HepG2 (cell line): ENCODE data around the gene HOXD3. TPM values are rescaled to one million over a fixed set of nuclear protein-coding genes. Genes with fewer than 3 reads are reported as not detected.

Experiments used
- EP300 ChIP-seq, 3 experiments: sonication (generic) in 1 of 3; formaldehyde crosslinking in 1 of 3; IDR thresholded peaks; 2 replicates each; pipeline versions ENCODE4 v1.5.1 to v1.6.1; 2011 to 2020; ENCODE audit warnings: low read depth in 2 of 3, low read length in 2 of 3, borderline replicate concordance in 1 of 3, improper control_type of control experiment in 1 of 3, mild to moderate bottlenecking in 1 of 3, missing genetic modification reagents in 1 of 3, moderate library complexity in 1 of 3
- FOXP1 ChIP-seq, 2 experiments: fragments of 450-650 bp in 1 of 2; IDR thresholded peaks; 2 replicates each; pipeline ENCODE4 v1.6.1; 2017 to 2018; ENCODE audit warnings: antibody characterized with exemption in 1 of 2
- MZF1 ChIP-seq: sonication (generic); formaldehyde crosslinking; IDR thresholded peaks from 2 replicates; pipeline ENCODE4 v1.8.1; 2023; ENCODE audit warnings: mild to moderate bottlenecking, missing genetic modification reagents, borderline replicate concordance
- NFATC3 ChIP-seq: sonication (generic); formaldehyde crosslinking; IDR thresholded peaks from 2 replicates; pipeline ENCODE4 v1.5.1; 2020; ENCODE audit warnings: mild to moderate bottlenecking, missing genetic modification reagents
- NFRKB ChIP-seq: fragments of 450-650 bp; IDR thresholded peaks from 2 replicates; pipeline ENCODE4 v1.6.1; 2017
- RAD51 ChIP-seq: fragments of 450-650 bp; IDR thresholded peaks from 2 replicates; pipeline ENCODE4 v1.6.1; 2016; ENCODE audit warnings: borderline replicate concordance
- SATB2 ChIP-seq: sonication (generic); formaldehyde crosslinking; IDR thresholded peaks from 2 replicates; pipeline ENCODE4 v1.5.0; 2020; ENCODE audit warnings: missing genetic modification reagents
- SMYD3 ChIP-seq: sonication (generic); formaldehyde crosslinking; IDR thresholded peaks from 2 replicates; pipeline ENCODE4 v1.8.1; 2023; ENCODE audit warnings: mild to moderate bottlenecking, missing genetic modification reagents
- STAG1 ChIP-seq: sonication (generic); formaldehyde crosslinking; IDR thresholded peaks from 2 replicates; pipeline ENCODE4 v1.4.0; 2020; ENCODE audit warnings: missing genetic modification reagents
- ZNF232 ChIP-seq: sonication (generic); formaldehyde crosslinking; IDR thresholded peaks from 2 replicates; pipeline ENCODE4 v1.4.0; 2020; ENCODE audit warnings: missing genetic modification reagents, borderline replicate concordance
- ZNF256 ChIP-seq: sonication (generic); formaldehyde crosslinking; conservative IDR thresholded peaks from 2 replicates; pipeline ENCODE4 v1.4.0; 2020; ENCODE audit warnings: missing genetic modification reagents
- ZNF350 ChIP-seq: sonication (generic); formaldehyde crosslinking; IDR thresholded peaks from 2 replicates; pipeline ENCODE4 v1.4.0; 2020; ENCODE audit warnings: mild to moderate bottlenecking, low read depth, missing genetic modification reagents, borderline replicate concordance
- ZNF772 ChIP-seq: sonication (generic); formaldehyde crosslinking; IDR thresholded peaks from 2 replicates; pipeline ENCODE4 v1.5.0; 2020; ENCODE audit warnings: mild to moderate bottlenecking, missing genetic modification reagents
- ZSCAN30 ChIP-seq: sonication (generic); formaldehyde crosslinking; IDR thresholded peaks from 2 replicates; pipeline ENCODE4 v1.5.0; 2020; ENCODE audit warnings: mild to moderate bottlenecking, missing genetic modification reagents
- polyA plus RNA-seq, 8 experiments: library from polyadenylated mRNA; depleted of rRNA in 3 of 8; stranded (reverse) in 7 of 8; unstranded in 1 of 8; fragments of >200 nt; fragmentation: Illumina TruSeq in 4 of 8; extraction: Trizol in 4 of 8; gene quantifications; 2 replicates each; pipeline versions ENCODE4 v1.2.1 to v1.2.3, GENCODE V29; 2011 to 2016; ENCODE audit warnings: low read depth in 4 of 8, missing spikeins in 1 of 8, mixed read lengths in 1 of 8; ENCODE audit not compliant: insufficient read depth in 1 of 8
- total RNA-seq, 5 experiments: library from RNA; depleted of rRNA; stranded (reverse); fragments of >200 nt; fragmentation: Illumina TruSeq; extraction: Trizol; gene quantifications; 2 replicates each; pipeline ENCODE4 v1.2.3, GENCODE V29; 2016; ENCODE audit warnings: low read depth in 1 of 5
- TF ChIP-seq, protein P1 (sequence below): sonication (generic); formaldehyde crosslinking; IDR thresholded peaks from 2 replicates; pipeline ENCODE4 v1.4.0; 2020; ENCODE audit warnings: low read depth, mild to moderate bottlenecking, missing genetic modification reagents
- TF ChIP-seq, protein P2 (sequence below): sonication (generic); formaldehyde crosslinking; IDR thresholded peaks from 2 replicates; pipeline ENCODE4 v1.5.1; 2020; ENCODE audit warnings: missing genetic modification reagents, mild to moderate bottlenecking, borderline replicate concordance
- TF ChIP-seq, protein P3 (sequence below): IDR thresholded peaks from 2 replicates; pipeline ENCODE4 v1.6.1; 2016; ENCODE audit warnings: low read depth
- TF ChIP-seq, protein P4 (sequence below): sonication (generic); formaldehyde crosslinking; IDR thresholded peaks from 2 replicates; pipeline ENCODE4 v1.4.0; 2020; ENCODE audit warnings: missing genetic modification reagents, borderline replicate concordance

HOXD3 gene
- total and polyA plus RNA-seq, 2 of the 13 experiments (the other 11 are each of a cell fraction or from before 2014, with no cell fraction given), result 0.05 to 0.09 TPM

DNA sequence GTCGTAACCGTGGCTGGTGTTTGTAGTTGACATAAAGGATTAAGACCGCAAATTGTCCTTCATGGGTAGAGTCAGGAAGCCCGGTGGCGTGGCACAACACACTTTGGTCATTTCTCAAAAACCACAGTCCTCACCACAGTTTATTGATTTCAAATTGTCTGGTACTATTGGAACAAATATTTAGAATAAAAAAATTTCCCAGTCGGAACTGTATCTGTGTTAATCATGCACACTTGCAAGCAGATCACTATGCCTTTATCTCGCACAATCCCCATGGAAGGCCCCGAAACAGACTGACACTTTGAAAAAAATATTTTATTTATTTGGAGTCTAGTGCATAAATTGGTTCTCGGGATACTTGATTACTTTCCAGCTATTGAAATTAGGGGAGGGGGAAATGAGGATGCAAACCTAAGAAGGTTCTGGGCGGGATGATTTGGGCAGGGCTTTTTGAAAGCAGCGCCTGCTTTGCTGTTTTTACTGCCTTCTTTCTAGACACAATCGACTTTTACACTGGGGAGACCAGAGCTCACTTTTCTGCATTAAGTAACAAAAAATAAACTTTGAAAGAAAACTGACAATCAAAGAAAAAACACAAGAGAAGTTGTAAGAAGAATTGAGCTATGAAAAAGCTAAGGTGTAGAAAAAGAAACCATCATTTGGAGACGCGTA, 15.9 kb downstream of the HOXD3 start (continued):
- TF ChIP-seq, protein P1, sequence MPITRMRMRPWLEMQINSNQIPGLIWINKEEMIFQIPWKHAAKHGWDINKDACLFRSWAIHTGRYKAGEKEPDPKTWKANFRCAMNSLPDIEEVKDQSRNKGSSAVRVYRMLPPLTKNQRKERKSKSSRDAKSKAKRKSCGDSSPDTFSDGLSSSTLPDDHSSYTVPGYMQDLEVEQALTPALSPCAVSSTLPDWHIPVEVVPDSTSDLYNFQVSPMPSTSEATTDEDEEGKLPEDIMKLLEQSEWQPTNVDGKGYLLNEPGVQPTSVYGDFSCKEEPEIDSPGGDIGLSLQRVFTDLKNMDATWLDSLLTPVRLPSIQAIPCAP (CRISPR knock-in tag), result no peak
- no peak for TF ChIP-seq SMYD3 (CRISPR knock-in tag)
- no peak for TF ChIP-seq NFRKB
- TF ChIP-seq ZNF232 (CRISPR knock-in tag), result no peak
- TF ChIP-seq FOXP1 (IDR thresholded peaks at IDR 0.05), result no peak
- peak; percentile 28; the same call in 1 of the 2 replicates for TF ChIP-seq FOXP1 (CRISPR knock-in tag; IDR thresholded peaks at IDR 0.05)
- TF ChIP-seq ZNF350, result no peak
- TF ChIP-seq, protein P2, sequence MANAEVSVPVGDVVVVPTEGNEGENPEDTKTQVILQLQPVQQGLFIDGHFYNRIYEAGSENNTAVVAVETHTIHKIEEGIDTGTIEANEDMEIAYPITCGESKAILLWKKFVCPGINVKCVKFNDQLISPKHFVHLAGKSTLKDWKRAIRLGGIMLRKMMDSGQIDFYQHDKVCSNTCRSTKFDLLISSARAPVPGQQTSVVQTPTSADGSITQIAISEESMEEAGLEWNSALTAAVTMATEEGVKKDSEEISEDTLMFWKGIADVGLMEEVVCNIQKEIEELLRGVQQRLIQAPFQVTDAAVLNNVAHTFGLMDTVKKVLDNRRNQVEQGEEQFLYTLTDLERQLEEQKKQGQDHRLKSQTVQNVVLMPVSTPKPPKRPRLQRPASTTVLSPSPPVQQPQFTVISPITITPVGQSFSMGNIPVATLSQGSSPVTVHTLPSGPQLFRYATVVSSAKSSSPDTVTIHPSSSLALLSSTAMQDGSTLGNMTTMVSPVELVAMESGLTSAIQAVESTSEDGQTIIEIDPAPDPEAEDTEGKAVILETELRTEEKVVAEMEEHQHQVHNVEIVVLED, result no peak
- TF ChIP-seq, protein P3, sequence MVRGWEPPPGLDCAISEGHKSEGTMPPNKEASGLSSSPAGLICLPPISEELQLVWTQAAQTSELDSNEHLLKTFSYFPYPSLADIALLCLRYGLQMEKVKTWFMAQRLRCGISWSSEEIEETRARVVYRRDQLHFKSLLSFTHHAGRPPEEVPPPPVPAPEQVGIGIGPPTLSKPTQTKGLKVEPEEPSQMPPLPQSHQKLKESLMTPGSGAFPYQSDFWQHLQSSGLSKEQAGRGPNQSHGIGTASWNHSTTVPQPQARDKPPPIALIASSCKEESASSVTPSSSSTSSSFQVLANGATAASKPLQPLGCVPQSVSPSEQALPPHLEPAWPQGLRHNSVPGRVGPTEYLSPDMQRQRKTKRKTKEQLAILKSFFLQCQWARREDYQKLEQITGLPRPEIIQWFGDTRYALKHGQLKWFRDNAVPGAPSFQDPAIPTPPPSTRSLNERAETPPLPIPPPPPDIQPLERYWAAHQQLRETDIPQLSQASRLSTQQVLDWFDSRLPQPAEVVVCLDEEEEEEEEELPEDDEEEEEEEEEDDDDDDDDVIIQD (CRISPR knock-in tag), result peak; percentile 46; the same call in 1 of the 2 replicates
- TF ChIP-seq SATB2 (CRISPR knock-in tag), result 0 out of 2 replicates have a peak, but pooled peaks have one; percentile 44
- 0 out of 2 replicates have a peak, but pooled peaks have one; percentile 12 for TF ChIP-seq STAG1 (CRISPR knock-in tag)
- TF ChIP-seq, protein P4, sequence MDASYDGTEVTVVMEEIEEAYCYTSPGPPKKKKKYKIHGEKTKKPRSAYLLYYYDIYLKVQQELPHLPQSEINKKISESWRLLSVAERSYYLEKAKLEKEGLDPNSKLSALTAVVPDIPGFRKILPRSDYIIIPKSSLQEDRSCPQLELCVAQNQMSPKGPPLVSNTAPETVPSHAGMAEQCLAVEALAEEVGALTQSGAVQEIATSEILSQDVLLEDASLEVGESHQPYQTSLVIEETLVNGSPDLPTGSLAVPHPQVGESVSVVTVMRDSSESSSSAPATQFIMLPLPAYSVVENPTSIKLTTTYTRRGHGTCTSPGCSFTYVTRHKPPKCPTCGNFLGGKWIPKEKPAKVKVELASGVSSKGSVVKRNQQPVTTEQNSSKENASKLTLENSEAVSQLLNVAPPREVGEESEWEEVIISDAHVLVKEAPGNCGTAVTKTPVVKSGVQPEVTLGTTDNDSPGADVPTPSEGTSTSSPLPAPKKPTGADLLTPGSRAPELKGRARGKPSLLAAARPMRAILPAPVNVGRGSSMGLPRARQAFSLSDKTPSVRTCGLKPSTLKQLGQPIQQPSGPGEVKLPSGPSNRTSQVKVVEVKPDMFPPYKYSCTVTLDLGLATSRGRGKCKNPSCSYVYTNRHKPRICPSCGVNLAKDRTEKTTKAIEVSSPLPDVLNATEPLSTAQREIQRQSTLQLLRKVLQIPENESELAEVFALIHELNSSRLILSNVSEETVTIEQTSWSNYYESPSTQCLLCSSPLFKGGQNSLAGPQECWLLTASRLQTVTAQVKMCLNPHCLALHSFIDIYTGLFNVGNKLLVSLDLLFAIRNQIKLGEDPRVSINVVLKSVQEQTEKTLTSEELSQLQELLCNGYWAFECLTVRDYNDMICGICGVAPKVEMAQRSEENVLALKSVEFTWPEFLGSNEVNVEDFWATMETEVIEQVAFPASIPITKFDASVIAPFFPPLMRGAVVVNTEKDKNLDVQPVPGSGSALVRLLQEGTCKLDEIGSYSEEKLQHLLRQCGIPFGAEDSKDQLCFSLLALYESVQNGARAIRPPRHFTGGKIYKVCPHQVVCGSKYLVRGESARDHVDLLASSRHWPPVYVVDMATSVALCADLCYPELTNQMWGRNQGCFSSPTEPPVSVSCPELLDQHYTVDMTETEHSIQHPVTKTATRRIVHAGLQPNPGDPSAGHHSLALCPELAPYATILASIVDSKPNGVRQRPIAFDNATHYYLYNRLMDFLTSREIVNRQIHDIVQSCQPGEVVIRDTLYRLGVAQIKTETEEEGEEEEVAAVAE (CRISPR knock-in tag), result peak; percentile 40; the same call in 1 of the 2 replicates
- TF ChIP-seq EP300 (IDR thresholded peaks at IDR 0.05; ENCODE audit: low read depth in 2 of 2, low read length in 2 of 2), result peak in 1 of 2 experiments; percentile 47; a peak in 1 of 4 replicates
- peak; percentile 40; the same call in 1 of the 2 replicates for TF ChIP-seq EP300 (CRISPR knock-in tag; IDR thresholded peaks at IDR 0.05; ENCODE audit: borderline replicate concordance)
- no peak for TF ChIP-seq NFATC3
- TF ChIP-seq ZNF772 (CRISPR knock-in tag), result no peak
- no peak for TF ChIP-seq MZF1
- TF ChIP-seq ZSCAN30 (CRISPR knock-in tag), result no peak
- no peak for TF ChIP-seq ZNF256
- no peak for TF ChIP-seq RAD51
